Lung (tissue), 12 donors: ENCODE data around the gene DLG2. TPM values are rescaled to one million over a fixed set of nuclear protein-coding genes. Genes with fewer than 3 reads are reported as not detected.

Experiments
- ATAC-seq: fragments of 200-7000 bp; cut with Tn5 transposase; one replicate; pipeline ENCODE4 v1.9.1; 2020; ENCODE audit warnings: moderate number of reproducible peaks; ENCODE audit not compliant: insufficient read depth, low FRiP score
- DNase-seq, 3 donors: peaks; one replicate each; pipeline ENCODE4 v3.0.0-alpha.2; 2013 to 2017
- H3K27ac ChIP-seq, 2 donors: one replicate each; pipeline ENCODE4 v1.5.1; 2013; ENCODE audit warnings: mild to moderate bottlenecking in 2 of 2, moderate library complexity in 2 of 2, control low read depth in 1 of 2, inconsistent platforms in 1 of 2, low read depth in 1 of 2, low read length in 1 of 2
- H3K27me3 ChIP-seq, 3 donors: one replicate each; pipeline ENCODE4 v1.5.1; 2013; ENCODE audit warnings: low read length in 2 of 3; ENCODE audit not compliant: control insufficient read depth in 3 of 3, insufficient read depth in 3 of 3
- H3K36me3 ChIP-seq, 4 donors: one replicate each; pipeline ENCODE4 v1.5.1; 2013; ENCODE audit warnings: low read length in 4 of 4, mild to moderate bottlenecking in 1 of 4, moderate library complexity in 1 of 4; ENCODE audit not compliant: control insufficient read depth in 4 of 4, insufficient read depth in 4 of 4
- H3K4me1 ChIP-seq, 5 donors: one replicate each; pipeline ENCODE4 v1.5.1; 2013; ENCODE audit warnings: low read length in 5 of 5, mild to moderate bottlenecking in 2 of 5, moderate library complexity in 1 of 5; ENCODE audit not compliant: control insufficient read depth in 5 of 5, insufficient read depth in 5 of 5
- H3K4me3 ChIP-seq: one replicate; pipeline ENCODE4 v1.5.1; 2013; ENCODE audit warnings: mild to moderate bottlenecking, control low read depth, moderate library complexity
- H3K9ac ChIP-seq, 2 donors: one replicate each; pipeline ENCODE4 v1.5.1; 2013; ENCODE audit warnings: low read length in 2 of 2, control low read depth in 1 of 2; ENCODE audit not compliant: insufficient read depth in 1 of 2
- H3K9me3 ChIP-seq, 4 donors: one replicate each; pipeline ENCODE4 v1.5.1; 2013; ENCODE audit warnings: low read length in 3 of 4, mild to moderate bottlenecking in 1 of 4, moderate library complexity in 1 of 4; ENCODE audit not compliant: control insufficient read depth in 4 of 4, insufficient read depth in 3 of 4
- CTCF ChIP-seq: IDR thresholded peaks from 2 replicates; pipeline ENCODE4 v1.5.1; 2012; ENCODE audit warnings: mild to moderate bottlenecking; ENCODE audit errors: control extremely low read depth, extremely low read depth
- WGBS, 2 donors: extraction: QIAGEN DNeasy Blood & Tissue Kit; methylation state at CpG; one replicate each; pipeline ENCODE4 v1.1.7; 2013; 5-methylcytosine and 5-hydroxymethylcytosine counted together
- polyA plus RNA-seq, 2 donors: library from polyadenylated mRNA; stranded (reverse); fragments of 200-250 nt; gene quantifications; one replicate each; pipeline ENCODE4 v1.2.1, GENCODE V29; 2013
- total RNA-seq, 2 donors: library from RNA; depleted of rRNA in 1 of 2; stranded (reverse); fragments of >200 nt in 1 of 2; gene quantifications; one replicate each; pipeline ENCODE4 v1.2.1, GENCODE V29; 2014 to 2021
- donor health status: control.
- donor health status: control.
- donor health status: Bipolar disorder and iron deficiency.
- donor health status: healthy.
- donor health status: DM: yes; HTN: yes; CAD: no.

DLG2 gene
- total and polyA plus RNA-seq, 4 donors = 0.32 to 24.1 (median 5.4) TPM

GRCh38 chr11:84544566-84544965, 1082.6 kb downstream of the DLG2 start:
- Histone ChIP-seq H3K4me1 (no peaks in the 10 kb centered on the region), H3K36me3 (no peaks in the 10 kb centered on the region), H3K4me3 (no peak overlapping the region), H3K27ac (no peak overlapping the region), H3K9ac (no peak overlapping the region), H3K9me3 (peaks cover 0 to 2% (median 0%) of the 10 kb centered on the region in 4 donors), H3K27me3 (no peaks in the 10 kb centered on the region)
- no peak for ATAC-seq
- no peak for TF ChIP-seq CTCF
- DNase-seq = no peak
- 88% methylated on average over 2 of the region's 2 CpGs for WGBS, 2 donors

- no peaks in the 10 kb centered on the region for H3K4me1 ChIP-seq
These were observed 1083.6 kb downstream of the DLG2 start for GRCh38 chr11:84543367-84544159.

GRCh38 chr11:84541731-84542340, 1085.3 kb downstream of the DLG2 start:
- no peak for ATAC-seq

More at GRCh38 chr11:84543367-84544159, 1083.6 kb downstream of the DLG2 start:
- WGBS, 2 donors = 53 to 66% methylated on average over 5 of the region's 5 CpGs
- H3K36me3 ChIP-seq = no peaks in the 10 kb centered on the region
- ATAC-seq = no peak
- no peaks in the 10 kb centered on the region for H3K9me3 ChIP-seq
- no peak overlapping the region for H3K9ac ChIP-seq
- no peak overlapping the region for H3K27ac ChIP-seq
- no peaks in the 10 kb centered on the region for H3K27me3 ChIP-seq
- no peak for DNase-seq
- H3K4me3 ChIP-seq = no peak overlapping the region
- TF ChIP-seq CTCF = no peak

More at GRCh38 chr11:84541731-84542340, 1085.3 kb downstream of the DLG2 start:
- 84 to 85% methylated on average over 4 of the region's 4 CpGs for WGBS, 2 donors
- Histone ChIP-seq H3K27me3 (no peaks in the 10 kb centered on the region), H3K9ac (no peak overlapping the region), H3K4me3 (no peak overlapping the region), H3K36me3 (no peaks in the 10 kb centered on the region), H3K27ac (no peak overlapping the region), H3K9me3 (no peaks in the 10 kb centered on the region), H3K4me1 (no peaks in the 10 kb centered on the region)
- no peak for TF ChIP-seq CTCF
- no peak for DNase-seq
